Prostate gland (tissue), 2 donors: ENCODE data around the gene ADGRG3.

Experiments
- CTCF ChIP-seq, 4 experiments: fragments of 200-600 bp in 2 of 4; fragments of 450-650 bp in 2 of 4; sonication (generic) in 2 of 4; IDR thresholded peaks; 1 replicate in 3 of 4; 2 replicates in 1 of 4; pipeline ENCODE4 v1.5.1; 2016 to 2019; ENCODE audit warnings: antibody characterized with exemption in 4 of 4, mild to moderate bottlenecking in 2 of 4, moderate library complexity in 2 of 4
- POLR2AphosphoS5 ChIP-seq: sonication (generic); formaldehyde crosslinking; IDR thresholded peaks from one replicate; pipeline ENCODE4 v1.6.1; 2017; ENCODE audit warnings: antibody characterized with exemption

- TF ChIP-seq CTCF (IDR thresholded peaks at IDR 0.05), result no peak
- TF ChIP-seq POLR2AphosphoS5, result no peak
Measured at GRCh38 chr16:57685633-57686032, 17.5 kb downstream of the ADGRG3 start.
